Superior temporal gyrus (tissue), 1 donor: Measurements from ENCODE around the gene HCN4.

Experiments
- DNase-seq: peaks from one replicate; pipeline ENCODE4 v3.0.0-alpha.2; 2016; ENCODE audit errors: extremely low spot score

Gene HCN4

DNA sequence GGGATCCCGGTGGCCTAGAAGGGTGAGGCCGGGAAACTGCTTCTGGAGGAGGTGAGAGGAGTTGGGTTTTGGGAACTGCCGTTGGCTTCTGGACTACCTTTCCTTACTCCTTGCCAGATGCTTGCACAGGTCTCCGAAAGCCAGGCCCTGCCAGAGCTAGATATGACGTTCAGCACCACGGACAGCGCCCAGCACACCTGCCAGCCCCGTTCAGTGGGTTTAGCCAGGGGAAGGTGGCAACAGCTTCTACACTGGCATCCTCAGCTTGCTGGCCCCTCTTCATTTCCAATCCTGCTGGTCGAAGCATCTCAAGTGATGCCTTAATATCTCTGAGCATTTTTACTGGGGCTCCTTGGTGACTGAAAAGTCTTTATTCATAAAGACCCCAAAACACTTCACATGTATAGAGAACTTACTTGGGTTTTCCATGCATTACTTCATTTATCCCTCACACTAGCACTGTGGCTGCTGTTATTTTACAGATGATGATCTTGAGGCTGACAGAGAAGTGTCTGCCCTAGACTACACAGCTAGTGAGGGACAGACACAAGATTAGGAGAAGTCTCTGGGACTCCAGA is 21.9 kb downstream of the HCN4 start:
- DNase-seq, result no peak

GRCh38 chr15:73345658-73346057 is 23.1 kb downstream of the HCN4 start:
- DNase-seq, result no peak

DNA sequence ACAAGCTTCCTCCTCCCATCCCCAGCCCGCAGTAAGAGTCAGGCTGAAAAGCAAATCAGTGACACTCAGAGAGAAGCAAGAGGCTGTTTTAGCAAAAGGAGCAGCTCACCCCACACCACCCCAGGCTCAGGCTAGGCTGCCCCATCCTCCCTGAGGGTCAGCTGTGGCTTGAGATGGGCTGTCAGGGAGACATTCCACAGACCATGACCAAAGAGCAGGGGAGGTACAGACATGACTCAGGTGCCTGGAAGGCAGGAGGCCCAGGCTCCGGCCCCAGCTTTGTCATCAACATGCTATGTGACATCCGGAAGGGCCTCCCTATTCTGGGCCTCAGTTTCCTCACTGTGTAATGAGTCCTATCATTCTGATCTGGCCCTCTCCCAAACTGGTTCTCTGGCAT is 24.7 kb downstream of the HCN4 start:
- no peak for DNase-seq

DNA sequence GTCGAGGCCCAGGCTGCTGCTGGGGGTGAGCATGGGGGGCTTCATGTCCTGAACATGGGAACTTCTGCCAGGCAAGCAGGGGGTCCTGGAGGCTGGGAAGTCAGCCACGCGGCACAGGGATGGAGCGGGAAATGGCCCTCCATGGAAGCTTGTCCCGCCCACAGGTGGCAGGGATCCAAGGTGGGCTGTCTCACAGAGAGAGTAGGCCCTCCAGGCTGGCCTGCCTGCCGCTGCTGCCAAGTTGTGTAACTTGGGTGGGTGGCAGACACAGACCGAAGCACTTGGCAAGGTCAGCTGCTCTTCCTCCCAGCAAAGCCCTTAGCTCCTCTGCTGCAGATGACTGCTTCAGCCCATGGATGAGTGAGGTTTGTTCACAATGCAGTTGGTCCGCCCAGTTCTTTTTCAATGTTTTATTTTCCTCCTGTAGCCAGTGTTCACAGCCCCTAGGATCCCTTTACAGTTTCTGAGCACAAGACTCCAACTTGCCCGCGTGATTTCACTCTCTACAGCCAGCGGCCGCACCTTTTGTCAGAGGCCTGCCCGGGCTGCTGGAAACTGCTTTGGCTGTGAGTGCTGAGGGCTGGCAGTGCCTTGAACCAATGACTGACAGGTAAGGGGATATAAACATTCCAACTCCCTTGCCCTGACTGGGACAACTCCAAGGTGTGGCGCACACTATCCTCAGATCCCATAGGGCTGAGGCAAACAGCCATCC is 26.7 kb downstream of the HCN4 start:
- no peak for DNase-seq

DNA sequence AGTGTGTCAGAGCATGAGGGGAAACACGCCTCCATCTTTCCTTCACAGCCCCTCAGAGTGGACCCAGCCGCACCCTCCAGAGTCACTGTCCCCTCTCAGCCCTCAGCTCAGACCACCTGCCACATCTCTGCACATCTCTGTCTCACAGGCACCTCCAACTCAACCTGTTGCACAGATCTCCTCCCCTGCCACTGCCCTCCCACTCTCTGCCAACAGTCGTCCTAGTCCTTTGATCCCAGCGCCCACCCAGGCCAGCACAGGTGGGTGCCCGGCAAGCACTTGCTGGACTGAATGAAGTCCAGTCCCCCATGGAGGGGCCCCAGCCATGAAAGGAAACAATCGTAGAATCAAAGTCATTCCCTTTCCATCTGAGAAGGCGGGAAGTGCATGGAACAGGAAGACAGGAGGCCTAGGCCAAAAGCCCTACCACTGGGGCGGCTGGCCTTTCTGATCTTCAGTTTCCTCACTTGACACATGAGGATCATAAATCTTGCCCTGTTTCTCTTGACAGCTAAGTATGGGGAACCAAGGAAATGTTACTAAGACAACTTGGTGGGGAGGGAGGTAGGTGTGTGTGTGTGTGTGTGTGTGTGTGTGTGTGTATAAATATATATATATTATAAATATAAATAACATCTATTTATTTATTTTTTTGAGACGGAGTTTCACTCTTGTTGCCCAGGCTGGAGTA is 28.1 kb downstream of the HCN4 start:
- no peak for DNase-seq

GRCh38 chr15:73338606-73339374 is 30.0 kb downstream of the HCN4 start:
- no peak for DNase-seq

DNA sequence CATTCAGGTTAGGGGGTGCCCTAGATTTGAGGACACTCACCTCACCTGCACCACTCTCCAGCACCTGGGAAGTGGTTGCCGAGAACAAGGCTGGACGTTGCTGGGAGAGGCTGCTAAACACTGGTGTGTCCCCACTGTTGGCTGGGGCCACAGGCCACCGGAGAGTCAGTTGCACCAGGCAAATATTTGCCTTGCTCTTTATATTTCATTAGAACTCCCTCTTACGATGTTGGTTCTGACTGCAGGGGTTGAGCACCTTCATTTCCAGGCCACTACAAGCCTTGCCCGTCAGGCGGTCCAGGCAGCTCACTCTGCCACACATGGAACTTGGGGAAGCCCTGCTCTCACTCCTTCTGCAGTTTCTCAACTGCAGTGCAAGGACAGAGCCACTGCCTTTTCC is 30.7 kb downstream of the HCN4 start:
- DNase-seq, result no peak

DNA sequence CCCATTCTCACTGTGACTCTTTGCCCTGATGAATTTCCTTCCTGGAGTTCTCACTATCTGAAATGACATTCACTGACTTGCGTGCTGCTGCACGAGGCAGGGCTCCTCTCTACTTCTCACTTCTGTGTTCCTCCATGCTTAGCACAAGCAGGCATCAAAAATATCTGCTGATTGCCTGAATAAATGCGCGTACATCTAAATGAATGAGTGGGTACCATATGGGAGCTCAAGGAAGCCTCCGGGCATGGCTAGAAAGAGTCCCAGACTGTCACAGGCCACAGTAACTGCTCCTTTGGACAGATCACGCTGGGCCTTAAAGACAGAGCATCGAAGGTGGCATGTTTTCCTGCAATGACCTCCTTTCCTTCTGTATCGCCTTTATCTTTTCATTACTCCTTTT is 31.6 kb downstream of the HCN4 start:
- no peak for DNase-seq

- DNase-seq, result no peak
These were observed 32.0 kb downstream of the HCN4 start for GRCh38 chr15:73336756-73337155.

DNA sequence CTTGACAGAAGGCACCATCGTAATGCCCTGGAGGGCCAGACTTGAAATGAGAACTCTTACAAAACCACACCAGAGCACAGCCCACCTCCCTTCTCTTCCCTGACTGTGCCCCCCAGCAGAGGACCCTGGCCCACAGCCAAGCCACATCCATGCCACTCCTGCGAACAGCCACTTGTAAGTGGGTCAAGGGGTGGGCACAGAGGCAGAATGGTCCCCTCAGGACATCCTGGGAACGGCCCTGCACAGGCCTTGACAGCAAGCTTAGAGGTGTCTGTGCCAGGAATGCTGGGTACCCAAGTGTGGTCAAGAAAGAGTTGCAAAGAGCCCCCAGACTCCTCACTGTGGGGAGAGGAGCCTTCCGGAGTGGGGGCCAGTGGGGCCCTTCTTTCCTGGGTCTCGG is 33.3 kb downstream of the HCN4 start:
- DNase-seq, result no peak

DNA sequence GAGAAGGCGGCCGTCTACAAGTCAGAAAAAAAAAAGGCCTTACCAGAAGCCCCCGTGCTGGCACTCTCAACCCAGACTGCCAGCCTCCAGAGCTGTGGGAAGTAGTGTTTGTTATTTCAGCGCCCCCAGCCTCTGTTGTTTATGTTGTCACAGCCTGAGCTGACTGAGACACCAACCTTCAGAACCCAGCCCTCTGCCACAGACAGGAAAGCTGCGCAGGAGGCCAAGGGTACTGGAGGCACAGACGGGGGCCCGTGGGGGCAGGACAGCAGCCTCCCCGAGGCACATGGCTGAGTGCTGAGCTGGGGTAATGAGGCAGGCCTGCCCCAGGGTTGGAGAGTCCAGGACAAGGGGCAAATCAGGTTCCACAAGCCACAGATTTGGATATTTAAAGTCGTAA is 33.7 kb downstream of the HCN4 start:
- no peak for DNase-seq

GRCh38 chr15:73334086-73334485 is 34.7 kb downstream of the HCN4 start:
- no peak for DNase-seq

DNA sequence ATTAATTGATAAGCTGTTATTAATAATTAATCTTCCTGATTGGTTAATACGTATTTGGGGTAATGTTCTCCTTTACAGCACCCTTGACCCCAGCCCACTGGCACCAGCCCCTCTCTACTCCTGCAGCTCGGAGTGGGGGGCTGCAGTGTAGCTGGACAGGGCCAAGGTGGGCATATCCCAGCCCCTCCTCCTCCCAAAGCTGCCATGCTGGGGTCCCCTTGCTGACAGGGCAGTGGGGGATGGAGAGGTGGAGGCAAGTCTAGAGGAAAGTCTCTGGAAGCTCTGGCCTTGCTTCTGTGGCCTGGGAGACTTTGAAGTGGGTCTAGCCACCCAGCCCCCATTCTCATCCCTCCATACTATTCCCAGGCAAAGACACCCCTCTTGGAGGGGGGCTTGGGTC is 35.8 kb downstream of the HCN4 start:
- DNase-seq, result no peak

- DNase-seq, result no peak
These were observed 36.5 kb downstream of the HCN4 start for GRCh38 chr15:73331991-73332925.

DNA sequence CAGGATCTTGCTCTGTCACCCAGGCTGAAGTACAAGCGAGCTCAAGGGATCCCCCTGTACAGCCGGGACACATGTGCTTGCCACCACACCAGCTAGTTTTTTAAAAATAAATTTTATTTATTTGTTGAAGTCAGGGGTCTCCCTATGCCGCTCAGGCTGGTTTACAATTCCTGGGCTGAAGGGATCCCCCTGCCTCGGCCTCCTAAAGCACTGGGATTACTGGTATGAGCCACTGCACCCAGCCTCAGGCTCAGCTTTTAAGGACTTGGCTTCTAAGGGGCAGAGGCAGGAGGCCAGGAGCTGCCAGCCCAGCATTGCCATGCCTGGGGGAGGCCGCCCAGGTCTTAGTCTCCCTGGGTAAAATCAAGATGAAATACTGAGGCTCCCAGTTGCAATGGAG is 37.3 kb downstream of the HCN4 start:
- DNase-seq, result no peak

DNA sequence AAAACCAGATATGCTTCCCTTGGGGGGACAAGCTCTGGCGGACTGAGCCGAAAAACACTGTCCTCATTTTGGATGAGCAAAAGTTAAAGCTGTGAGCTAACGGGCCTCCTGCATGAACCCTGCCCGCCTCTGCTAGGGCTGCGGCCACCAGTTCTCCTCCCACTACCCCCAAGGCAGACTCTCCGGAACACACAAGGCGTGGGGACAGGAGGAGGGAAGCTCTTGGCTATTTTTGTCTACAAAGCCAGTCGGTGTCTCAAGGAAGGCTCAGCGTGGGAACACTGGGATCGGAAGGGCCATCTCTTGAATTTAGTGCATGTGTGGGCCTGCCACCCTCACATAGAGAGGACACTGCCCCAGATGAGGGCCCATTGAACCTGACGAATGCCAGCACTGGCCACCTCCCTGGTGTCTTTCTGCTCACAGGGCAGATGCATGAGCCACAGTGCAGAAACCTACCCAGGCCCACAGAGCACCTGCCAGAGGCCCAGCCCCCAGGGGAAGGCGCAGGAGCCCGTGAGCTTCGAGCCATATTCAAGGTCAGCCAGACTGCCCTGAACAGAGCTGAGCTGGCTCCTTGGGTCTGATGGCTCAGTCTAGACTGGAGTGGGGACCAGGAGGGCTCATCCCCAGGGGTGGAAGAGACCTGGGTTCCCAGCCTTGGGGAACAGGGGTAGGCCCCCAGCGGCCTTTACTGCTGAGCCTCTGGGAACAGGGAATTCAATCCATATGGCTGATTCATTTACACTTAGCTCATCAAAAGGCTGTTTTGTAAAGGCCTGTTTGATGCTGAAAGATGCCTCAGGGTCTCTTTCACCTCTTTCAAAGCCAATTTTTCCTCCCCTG is 38.3 kb downstream of the HCN4 start:
- no peak for DNase-seq

- no peak for DNase-seq
These were observed 39.1 kb downstream of the HCN4 start for GRCh38 chr15:73329501-73330200.

DNA sequence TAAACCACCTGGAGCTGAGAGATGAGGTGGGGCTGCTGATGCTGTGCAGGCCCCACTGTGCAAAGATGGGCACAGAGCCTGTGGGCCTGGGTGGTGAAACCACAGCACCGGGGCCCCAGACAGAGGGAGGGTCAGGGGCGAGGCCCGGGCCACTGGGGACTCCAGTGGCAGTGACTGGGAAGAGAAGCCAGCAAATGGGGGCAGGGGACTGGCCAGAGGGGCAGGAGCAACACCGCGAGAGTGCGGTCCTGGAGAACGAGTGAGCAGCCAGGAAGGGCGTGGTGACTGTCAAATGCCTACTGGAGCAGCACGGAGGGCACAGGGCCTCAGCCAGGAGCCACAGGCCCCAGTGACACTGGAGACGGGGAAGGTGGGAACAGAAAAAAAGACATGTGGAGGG is 39.8 kb downstream of the HCN4 start:
- DNase-seq, result no peak

DNA sequence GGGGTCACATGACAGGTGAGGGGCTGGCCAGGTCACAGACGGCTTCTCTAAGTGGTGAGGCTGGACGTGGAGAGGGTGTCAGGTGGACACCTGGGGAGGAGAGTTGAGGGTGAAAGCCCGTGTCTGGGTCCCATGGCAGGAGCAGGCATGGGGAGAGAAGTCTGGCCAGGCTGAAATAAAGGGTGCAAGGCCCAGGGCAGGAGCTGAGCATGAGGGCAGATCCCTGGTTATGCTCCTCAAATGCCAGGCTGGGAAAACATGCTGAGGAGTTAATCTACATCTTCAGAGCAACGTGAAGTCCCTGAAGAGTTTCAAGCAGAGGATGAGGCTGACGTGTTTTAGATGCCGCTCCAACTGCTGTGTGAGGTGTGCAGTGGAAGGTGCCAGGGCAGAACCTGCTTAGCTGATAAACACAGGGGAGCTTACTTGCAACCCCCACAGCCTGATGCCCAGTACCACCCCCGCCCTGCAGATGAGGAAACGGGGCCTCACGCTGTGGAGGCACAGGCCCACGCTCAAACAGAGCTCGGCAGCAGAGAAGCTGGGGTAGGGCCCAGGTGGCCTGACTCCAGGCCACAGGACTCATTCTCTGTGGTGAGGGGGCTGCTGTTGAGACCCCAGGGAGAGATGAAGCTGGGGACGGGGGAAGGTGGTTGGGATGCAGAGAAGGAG is 40.5 kb downstream of the HCN4 start:
- DNase-seq, result no peak
